Cardiac septum (tissue), 1 donor: ENCODE measurements around the gene C1orf87. TPM values are rescaled to one million over a fixed set of nuclear protein-coding genes. Genes with fewer than 3 reads are reported as not detected.

Experiments used
- DNase-seq: peaks from one replicate; pipeline ENCODE4 v3.0.0-alpha.2; 2020; ENCODE audit warnings: low spot score
- intact Hi-C: fragments of 100-400 bp; cut with DNase I; formaldehyde crosslinking; loops from one replicate; pipeline ENCODE4 v1.14.0; 2022
- total RNA-seq: library from RNA; stranded (reverse); fragmentation: NEBNext Ultra II Directional; extraction: Animal tissue kit (Norgen Biotek cat#: 25700); gene quantifications from one replicate; pipeline ENCODE4 v1.2.1, GENCODE V29; 2021
- donor health status: DM: no; HTN: no; CAD: no.

C1orf87 gene
- total RNA-seq, 1 donor from 2014 or later: not detected

- no peak for DNase-seq
- intact Hi-C loops: no loop called here
Measured at GRCh38 chr1:60065199-60065598, 8.4 kb downstream of the C1orf87 start.

- DNase-seq: no peak
- intact Hi-C loops: no loop called here
Measured at GRCh38 chr1:60063561-60063960, 10.0 kb downstream of the C1orf87 start.

- intact Hi-C loops: no loop called here
- no peak for DNase-seq
Measured at GRCh38 chr1:60059468-60059867, 14.1 kb downstream of the C1orf87 start.

- DNase-seq: no peak
- intact Hi-C loops: no loop called here
Measured at GRCh38 chr1:60055336-60055735, 18.2 kb downstream of the C1orf87 start.

- intact Hi-C loops: no loop called here
- DNase-seq: no peak
Measured at GRCh38 chr1:60054374-60054773, 19.2 kb downstream of the C1orf87 start.

- intact Hi-C loops: no loop called here
- no peak for DNase-seq
Measured at GRCh38 chr1:60052601-60053000, 21.0 kb downstream of the C1orf87 start.

GRCh38 chr1:60051191-60051590, 22.4 kb downstream of the C1orf87 start:
- intact Hi-C loops: no loop called here
- no peak for DNase-seq

- no peak for DNase-seq
- intact Hi-C loops: no loop called here
Measured at GRCh38 chr1:60049188-60049587, 24.4 kb downstream of the C1orf87 start.

GRCh38 chr1:60044881-60045280, 28.7 kb downstream of the C1orf87 start:
- DNase-seq: no peak
- intact Hi-C loops: no loop called here

- intact Hi-C loops: no loop called here
- no peak for DNase-seq
Measured at GRCh38 chr1:60041783-60042182, 31.8 kb downstream of the C1orf87 start.

- intact Hi-C loops: no loop called here
- DNase-seq: no peak
Measured at GRCh38 chr1:60037669-60038068, 35.9 kb downstream of the C1orf87 start.

GRCh38 chr1:60036856-60037460, 36.6 kb downstream of the C1orf87 start:
- DNase-seq: no peak
- intact Hi-C loops: no loop called here

- no peak for DNase-seq
- intact Hi-C loops: no loop called here
Measured at GRCh38 chr1:60035921-60036320, 37.6 kb downstream of the C1orf87 start.

- no peak for DNase-seq
- intact Hi-C loops: no loop called here
Measured at GRCh38 chr1:60034999-60035398, 38.6 kb downstream of the C1orf87 start.

GRCh38 chr1:60033066-60033465, 40.5 kb downstream of the C1orf87 start:
- DNase-seq: no peak
- intact Hi-C loops: no loop called here

GRCh38 chr1:60031146-60031545, 42.4 kb downstream of the C1orf87 start:
- no peak for DNase-seq
- intact Hi-C loops: no loop called here

GRCh38 chr1:60025552-60025951, 48.0 kb downstream of the C1orf87 start:
- intact Hi-C loops: no loop called here
- DNase-seq: no peak

GRCh38 chr1:60017508-60018205, 55.9 kb downstream of the C1orf87 start:
- DNase-seq: no peak
- intact Hi-C loops: no loop called here

- intact Hi-C loops: no loop called here
- DNase-seq: no peak
Measured at GRCh38 chr1:60010690-60011089, 62.9 kb downstream of the C1orf87 start.

GRCh38 chr1:60008500-60008899, 65.1 kb downstream of the C1orf87 start:
- intact Hi-C loops: no loop called here
- no peak for DNase-seq

GRCh38 chr1:60000625-60001024, 72.9 kb downstream of the C1orf87 start:
- no peak for DNase-seq
- intact Hi-C loops: no loop called here

GRCh38 chr1:59999746-60000145, 73.8 kb downstream of the C1orf87 start:
- intact Hi-C loops: no loop called here
- no peak for DNase-seq
